Keratinocyte (primary cell): Measurements from ENCODE around the gene TLL2. TPM values are rescaled to one million over a fixed set of nuclear protein-coding genes. Genes with fewer than 3 reads are reported as not detected.

ENCODE experiments used
- DNase-seq: peaks from one replicate; pipeline ENCODE4 v3.0.0-alpha.2; 2011; ENCODE audit warnings: low read depth, missing footprints, low spot score
- FAIRE-seq: peaks from 2 replicates; lab custom pipeline; 2011; peaks lifted over from hg19 to GRCh38; lab: Jason Lieb, UNC
- H2AFZ ChIP-seq: 2 replicates; pipeline ENCODE4 v1.6.0; 2012; ENCODE audit warnings: low read length, control low read depth, inconsistent platforms; ENCODE audit not compliant: control insufficient read depth
- H3K27ac ChIP-seq: 2 replicates; pipeline ENCODE4 v1.5.1; 2011; ENCODE audit warnings: low read length; ENCODE audit not compliant: control insufficient read depth, insufficient read depth
- H3K27me3 ChIP-seq: 3 replicates; pipeline ENCODE4 v1.6.0; 2011; ENCODE audit warnings: low read length; ENCODE audit not compliant: control insufficient read depth, insufficient read depth; ENCODE audit errors: extremely low read depth
- H3K36me3 ChIP-seq, 2 experiments: 2 replicates in 1 of 2; 3 replicates in 1 of 2; pipeline ENCODE4 v1.5.1; 2011; ENCODE audit warnings: low read length in 2 of 2, mild to moderate bottlenecking in 1 of 2; ENCODE audit not compliant: control insufficient read depth in 2 of 2, insufficient read depth in 2 of 2; ENCODE audit errors: extremely low read depth in 1 of 2
- H3K4me1 ChIP-seq: 3 replicates; pipeline ENCODE4 v1.5.1; 2011; ENCODE audit warnings: low read length; ENCODE audit not compliant: control insufficient read depth, insufficient read depth; ENCODE audit errors: extremely low read depth
- H3K4me2 ChIP-seq: 3 replicates; pipeline ENCODE4 v1.6.0; 2011; ENCODE audit warnings: low read depth, low read length; ENCODE audit not compliant: control insufficient read depth, insufficient read depth; ENCODE audit errors: extremely low read depth
- H3K4me3 ChIP-seq, 3 experiments: fragments of 200-600 bp in 1 of 3; sonication (generic) in 1 of 3; 2 replicates in 2 of 3; 3 replicates in 1 of 3; pipeline ENCODE4 v1.5.1; 2011 to 2016; ENCODE audit warnings: low read length in 3 of 3, mild to moderate bottlenecking in 3 of 3, control low read depth in 2 of 3, inconsistent platforms in 1 of 3, low read depth in 1 of 3, mixed read lengths in 1 of 3, mixed run types in 1 of 3, moderate library complexity in 1 of 3; ENCODE audit not compliant: control insufficient read depth in 2 of 3, insufficient read depth in 2 of 3; ENCODE audit errors: extremely low read depth in 1 of 3
- H3K79me2 ChIP-seq: 2 replicates; pipeline ENCODE4 v1.6.0; 2012; ENCODE audit warnings: low read length; ENCODE audit not compliant: control insufficient read depth, insufficient read depth
- H3K9ac ChIP-seq: 3 replicates; pipeline ENCODE4 v1.6.0; 2011; ENCODE audit warnings: low read length; ENCODE audit not compliant: control insufficient read depth, insufficient read depth; ENCODE audit errors: extremely low read depth
- H3K9me1 ChIP-seq: 3 replicates; pipeline ENCODE4 v1.6.0; 2011; ENCODE audit warnings: low read length; ENCODE audit not compliant: control insufficient read depth, insufficient read depth; ENCODE audit errors: extremely low read depth
- H3K9me3 ChIP-seq: 2 replicates; pipeline ENCODE4 v1.5.1; 2012; ENCODE audit warnings: low read depth, low read length; ENCODE audit not compliant: control insufficient read depth
- H4K20me1 ChIP-seq: 3 replicates; pipeline ENCODE4 v1.6.0; 2011; ENCODE audit warnings: low read length; ENCODE audit not compliant: control insufficient read depth, insufficient read depth; ENCODE audit errors: extremely low read depth
- CTCF ChIP-seq, 3 experiments: IDR thresholded peaks in 1 of 3; conservative IDR thresholded peaks in 1 of 3; optimal IDR thresholded peaks in 1 of 3; 2 replicates in 2 of 3; 3 replicates in 1 of 3; pipeline versions ENCODE3 to v1.5.1; 2011; ENCODE audit warnings: low read length in 3 of 3, mild to moderate bottlenecking in 3 of 3, moderate library complexity in 2 of 3, control low read depth in 1 of 3, inconsistent platforms in 1 of 3; ENCODE audit not compliant: insufficient read depth in 2 of 3; ENCODE audit errors: extremely low read depth in 1 of 3
- EZH2 ChIP-seq: IDR thresholded peaks from one replicate; pipeline ENCODE4 v1.6.1; 2012; ENCODE audit warnings: inconsistent platforms, mild to moderate bottlenecking, low read length, moderate library complexity
- dilution Hi-C: fragments of 300-500 bp; cut with MboI; formaldehyde crosslinking; loops from one replicate; pipeline ENCODE4 v1.7.0; 2020; ENCODE audit warnings: low sequenced_read_pairs; ENCODE audit not compliant: extremely low pct_ligation_motif_present
- polyA plus RNA-seq, 5 experiments: library from polyadenylated mRNA; depleted of rRNA in 3 of 5; stranded (reverse) in 3 of 5; stranded (forward) in 1 of 5; unstranded in 1 of 5; fragments of >200 nt; gene quantifications; 1 replicate in 1 of 5; 2 replicates in 3 of 5; 3 replicates in 1 of 5; pipeline versions ENCODE4 v1.2.1 to v1.2.3, GENCODE V29; 2011 to 2012; ENCODE audit warnings: missing spikeins in 2 of 5, low read depth in 1 of 5, low replicate concordance in 1 of 5

TLL2 gene
- polyA plus RNA-seq, 1 donor (not counting 4 experiments of a cell fraction or from before 2014, with no cell fraction given), result 0.83 TPM

- no peak overlapping the region for H2AFZ ChIP-seq
Observed at GRCh38 chr10:96374639-96374984, 139.1 kb downstream of the TLL2 start.

GRCh38 chr10:96374004-96374403 is 139.7 kb downstream of the TLL2 start:
- peaks cover 8% of the 10 kb centered on the region for H3K27me3 ChIP-seq
- TF ChIP-seq CTCF (optimal IDR thresholded peaks at IDR 0.05 in 1 of 3, IDR thresholded peaks at IDR 0.05 in 1 of 3, conservative IDR thresholded peaks at IDR 0.05 in 1 of 3; ENCODE audit: extremely low read depth in 1 of 3, insufficient read depth in 2 of 3, low read length in 3 of 3) (no peak), EZH2 (no peak)
- peaks cover 13% of the 10 kb centered on the region for H3K4me1 ChIP-seq
- DNase-seq (no peak), FAIRE-seq (no peak)
- H4K20me1 ChIP-seq, result no peaks in the 10 kb centered on the region
- H3K4me3 ChIP-seq, result no peak overlapping the region
- no peak overlapping the region for H3K27ac ChIP-seq
- H3K9ac ChIP-seq, result no peak overlapping the region
- H3K79me2 ChIP-seq, result no peaks in the 10 kb centered on the region
- H3K9me1 ChIP-seq, result no peaks in the 10 kb centered on the region
- H2AFZ ChIP-seq, result no peak overlapping the region
- H3K4me2 ChIP-seq, result no peak overlapping the region
- no peaks in the 10 kb centered on the region for H3K9me3 ChIP-seq
- H3K36me3 ChIP-seq, result no peaks in the 10 kb centered on the region
- dilution Hi-C loops, result no loop called here

More at GRCh38 chr10:96374639-96374984, 139.1 kb downstream of the TLL2 start:
- no peak for TF ChIP-seq EZH2
- TF ChIP-seq CTCF (optimal IDR thresholded peaks at IDR 0.05 in 1 of 3, IDR thresholded peaks at IDR 0.05 in 1 of 3, conservative IDR thresholded peaks at IDR 0.05 in 1 of 3; ENCODE audit: extremely low read depth in 1 of 3, insufficient read depth in 2 of 3, low read length in 3 of 3), result no peak
- Histone ChIP-seq H4K20me1 (no peaks in the 10 kb centered on the region), H3K4me3 (peak overlapping the region in 1 of 3 experiments; percentile 74), H3K9ac (no peak overlapping the region), H3K27me3 (peaks cover 9% of the 10 kb centered on the region), H3K27ac (no peak overlapping the region), H3K79me2 (no peaks in the 10 kb centered on the region), H3K9me1 (no peaks in the 10 kb centered on the region), H3K4me2 (peak overlapping the region; percentile 93), H3K36me3 (no peaks in the 10 kb centered on the region), H3K4me1 (peaks cover 13% of the 10 kb centered on the region), H3K9me3 (no peaks in the 10 kb centered on the region)
- DNase-seq, result no peak
- dilution Hi-C loops, result no loop called here
- FAIRE-seq, result no peak
